Glutamatergic neuron (in vitro differentiated cells): ENCODE measurements around the gene BCL11A. TPM values are rescaled to one million over a fixed set of nuclear protein-coding genes. Genes with fewer than 3 reads are reported as not detected.

Experiments
- DNase-seq: peaks from one replicate; pipeline ENCODE4 v3.0.0; 2022
- H3K27ac Mint-ChIP-seq: one replicate; pipeline ENCODE4 v1.8.0; 2020; ENCODE audit warnings: mild to moderate bottlenecking, mixed read lengths, inconsistent platforms; ENCODE audit not compliant: unreplicated experiment
- H3K27me3 Mint-ChIP-seq: one replicate; pipeline ENCODE4 v1.8.0; 2020; ENCODE audit warnings: mild to moderate bottlenecking, moderate library complexity, mixed read lengths, inconsistent platforms; ENCODE audit not compliant: unreplicated experiment
- H3K36me3 Mint-ChIP-seq: one replicate; pipeline ENCODE4 v1.8.0; 2020; ENCODE audit warnings: mild to moderate bottlenecking, mixed read lengths, inconsistent platforms; ENCODE audit not compliant: unreplicated experiment
- H3K4me1 Mint-ChIP-seq: one replicate; pipeline ENCODE4 v1.8.0; 2020; ENCODE audit warnings: mild to moderate bottlenecking, low read depth, mixed read lengths, inconsistent platforms; ENCODE audit not compliant: unreplicated experiment
- H3K4me3 Mint-ChIP-seq: one replicate; pipeline ENCODE4 v1.8.0; 2020; ENCODE audit warnings: mild to moderate bottlenecking, mixed read lengths, inconsistent platforms; ENCODE audit not compliant: unreplicated experiment
- H3K9me3 Mint-ChIP-seq: one replicate; pipeline ENCODE4 v1.8.0; 2020; ENCODE audit warnings: mild to moderate bottlenecking, moderate library complexity, mixed read lengths, inconsistent platforms; ENCODE audit not compliant: unreplicated experiment
- CTCF ChIP-seq: fragments of 200-600 bp; sonication (generic); IDR thresholded peaks from one replicate; pipeline ENCODE4 v1.5.0; 2021; ENCODE audit not compliant: partially characterized antibody, unreplicated experiment
- total RNA-seq: library from RNA; stranded (reverse); fragmentation: NEBNext Ultra II Directional; extraction: Animal tissue kit (Norgen Biotek cat#: 25700); gene quantifications from one replicate; pipeline ENCODE4 v1.2.1, GENCODE V29; 2021; ENCODE audit not compliant: unreplicated experiment

Gene BCL11A
- total RNA-seq, 1 donor from 2014 or later, result 29.1 TPM

GRCh38 chr2:60569680-60570111 is 16.2 kb upstream of the BCL11A start:
- H3K27me3 Mint-ChIP-seq, result no peaks in the 10 kb centered on the region
- H3K27ac Mint-ChIP-seq, result no peak overlapping the region
- peaks cover 1% of the 10 kb centered on the region for H3K9me3 Mint-ChIP-seq
- DNase-seq, result no peak
- H3K36me3 Mint-ChIP-seq, result no peaks in the 10 kb centered on the region
- H3K4me1 Mint-ChIP-seq, result peaks cover 6% of the 10 kb centered on the region
- no peak for TF ChIP-seq CTCF
- H3K4me3 Mint-ChIP-seq, result no peak overlapping the region

- Mint-ChIP-seq H3K27ac (no peak overlapping the region), H3K4me1 (peaks cover 6% of the 10 kb centered on the region), H3K27me3 (no peaks in the 10 kb centered on the region), H3K36me3 (no peaks in the 10 kb centered on the region), H3K9me3 (peaks cover under 1% of the 10 kb centered on the region), H3K4me3 (no peak overlapping the region)
- no peak for TF ChIP-seq CTCF
- DNase-seq, result peak; percentile 60
These were observed 14.7 kb upstream of the BCL11A start for GRCh38 chr2:60567919-60568768.

- peaks cover 6% of the 10 kb centered on the region for H3K4me1 Mint-ChIP-seq
- H3K9me3 Mint-ChIP-seq, result no peaks in the 10 kb centered on the region
- H3K36me3 Mint-ChIP-seq, result no peaks in the 10 kb centered on the region
- no peaks in the 10 kb centered on the region for H3K27me3 Mint-ChIP-seq
- no peak for TF ChIP-seq CTCF
- no peak for DNase-seq
- no peak overlapping the region for H3K4me3 Mint-ChIP-seq
- H3K27ac Mint-ChIP-seq, result no peak overlapping the region
These were observed 13.6 kb upstream of the BCL11A start for GRCh38 chr2:60567096-60567495.

GRCh38 chr2:60565472-60565871 is 12.0 kb upstream of the BCL11A start:
- H3K27me3 Mint-ChIP-seq, result no peaks in the 10 kb centered on the region
- H3K4me3 Mint-ChIP-seq, result no peak overlapping the region
- no peak for DNase-seq
- no peaks in the 10 kb centered on the region for H3K36me3 Mint-ChIP-seq
- peaks cover 6% of the 10 kb centered on the region for H3K4me1 Mint-ChIP-seq
- H3K27ac Mint-ChIP-seq, result no peak overlapping the region
- no peak for TF ChIP-seq CTCF
- H3K9me3 Mint-ChIP-seq, result no peaks in the 10 kb centered on the region
